DOHH2 (cell line): Measurements from ENCODE around the gene TLK2.
"Not testable (repeated sequence)": the region's sequence is repeated elsewhere in the genome, so short reads cannot be mapped to it uniquely, and the experiment has no call there.

Experiments used
- H3F3A ChIP-seq: fragments of 200-600 bp; sonication (generic), shearing (Covaris generic); 2 replicates; pipeline ENCODE4 v1.6.0; 2016; ENCODE audit warnings: antibody characterized with exemption, mild to moderate bottlenecking; ENCODE audit not compliant: control insufficient read depth, insufficient read depth
- H3K27ac ChIP-seq: fragments of 200-600 bp; sonication (generic); 2 replicates; pipeline ENCODE4 v1.5.1; 2014; ENCODE audit warnings: low read depth, mild to moderate bottlenecking, low read length, moderate library complexity
- H3K27me3 ChIP-seq: fragments of 200-600 bp; sonication (generic); 2 replicates; pipeline ENCODE4 v1.6.1; 2014; ENCODE audit warnings: mild to moderate bottlenecking, low read length, mixed read lengths; ENCODE audit not compliant: control insufficient read depth
- H3K36me3 ChIP-seq: fragments of 200-600 bp; sonication (generic); 2 replicates; pipeline ENCODE4 v1.6.1; 2014; ENCODE audit warnings: mild to moderate bottlenecking, low read length, moderate library complexity, mixed read lengths; ENCODE audit not compliant: control insufficient read depth
- H3K4me1 ChIP-seq: fragments of 200-600 bp; sonication (generic); 2 replicates; pipeline ENCODE4 v1.6.1; 2014; ENCODE audit warnings: mild to moderate bottlenecking, low read length, mixed read lengths; ENCODE audit not compliant: control insufficient read depth
- H3K4me2 ChIP-seq: fragments of 200-600 bp; sonication (generic); 2 replicates; pipeline ENCODE4 v1.6.0; 2014; ENCODE audit warnings: mild to moderate bottlenecking, low read length, moderate library complexity
- H3K4me3 ChIP-seq: fragments of 200-600 bp; sonication (generic); 2 replicates; pipeline ENCODE4 v1.5.1; 2014; ENCODE audit warnings: mild to moderate bottlenecking, low read length, mixed read lengths
- H3K79me2 ChIP-seq: fragments of 200-600 bp; sonication (generic); 2 replicates; pipeline ENCODE4 v1.6.1; 2014; ENCODE audit warnings: mild to moderate bottlenecking, low read length, mixed read lengths; ENCODE audit not compliant: control insufficient read depth
- H3K9me2 ChIP-seq: fragments of 200-600 bp; sonication (generic); replicated peaks from 2 replicates; pipeline ENCODE4 v1.6.1; 2014; ENCODE audit warnings: mild to moderate bottlenecking, low read length, mixed read lengths; ENCODE audit not compliant: control insufficient read depth
- H3K9me3 ChIP-seq: fragments of 200-600 bp; sonication (generic); 2 replicates; pipeline ENCODE4 v1.6.1; 2014; ENCODE audit warnings: antibody characterized with exemption, low read length, mixed read lengths; ENCODE audit not compliant: control insufficient read depth, insufficient read depth
- H4K20me1 ChIP-seq: fragments of 200-600 bp; sonication (generic); 2 replicates; pipeline ENCODE4 v1.6.0; 2014; ENCODE audit warnings: low read depth, mild to moderate bottlenecking, antibody characterized with exemption, low read length, moderate library complexity; ENCODE audit not compliant: control insufficient read depth, insufficient read depth
- EZH2phosphoT487 ChIP-seq: fragments of 200-600 bp; sonication (generic); IDR thresholded peaks from 2 replicates; pipeline ENCODE4 v1.6.1; 2017; ENCODE audit warnings: borderline replicate concordance, mild to moderate bottlenecking, antibody characterized with exemption, low read length, moderate library complexity, mixed read lengths
- TF ChIP-seq, protein P1 (sequence below): fragments of 200-600 bp; sonication (generic); IDR thresholded peaks from one replicate; pipeline ENCODE4 v1.5.1; 2014; ENCODE audit warnings: antibody characterized with exemption, mild to moderate bottlenecking, low read depth, low read length; ENCODE audit not compliant: poor library complexity, severe bottlenecking

Gene TLK2

GRCh38 chr17:62478424-62478879 lies at the start of gene TLK2:
TLK2 (plus strand) TSS chr17:62478825; CDS start chr17:62481126, 2,301 bp downstream.
- H3K9me3 ChIP-seq = no peaks in the 10 kb centered on the region
- peak within 1 kb of the TSS; percentile 88 for H3K4me3 ChIP-seq
- H3K79me2 ChIP-seq = peaks cover 71% of the 10 kb centered on the region
- H3K9me2 ChIP-seq = no peaks in the 10 kb centered on the region
- peaks cover 31% of the 10 kb centered on the region for H3K4me1 ChIP-seq
- no peaks in the 10 kb centered on the region for H3K27me3 ChIP-seq
- peak within 1 kb of the TSS; percentile 85 for H3K4me2 ChIP-seq
- TF ChIP-seq, protein P1, sequence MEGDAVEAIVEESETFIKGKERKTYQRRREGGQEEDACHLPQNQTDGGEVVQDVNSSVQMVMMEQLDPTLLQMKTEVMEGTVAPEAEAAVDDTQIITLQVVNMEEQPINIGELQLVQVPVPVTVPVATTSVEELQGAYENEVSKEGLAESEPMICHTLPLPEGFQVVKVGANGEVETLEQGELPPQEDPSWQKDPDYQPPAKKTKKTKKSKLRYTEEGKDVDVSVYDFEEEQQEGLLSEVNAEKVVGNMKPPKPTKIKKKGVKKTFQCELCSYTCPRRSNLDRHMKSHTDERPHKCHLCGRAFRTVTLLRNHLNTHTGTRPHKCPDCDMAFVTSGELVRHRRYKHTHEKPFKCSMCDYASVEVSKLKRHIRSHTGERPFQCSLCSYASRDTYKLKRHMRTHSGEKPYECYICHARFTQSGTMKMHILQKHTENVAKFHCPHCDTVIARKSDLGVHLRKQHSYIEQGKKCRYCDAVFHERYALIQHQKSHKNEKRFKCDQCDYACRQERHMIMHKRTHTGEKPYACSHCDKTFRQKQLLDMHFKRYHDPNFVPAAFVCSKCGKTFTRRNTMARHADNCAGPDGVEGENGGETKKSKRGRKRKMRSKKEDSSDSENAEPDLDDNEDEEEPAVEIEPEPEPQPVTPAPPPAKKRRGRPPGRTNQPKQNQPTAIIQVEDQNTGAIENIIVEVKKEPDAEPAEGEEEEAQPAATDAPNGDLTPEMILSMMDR = no peak
- TF ChIP-seq EZH2phosphoT487 = no peak
- no peaks in the 10 kb centered on the region for H3F3A ChIP-seq
- 0 out of 2 replicates have a peak, but pooled peaks cover 2% of the 10 kb centered on the region for H4K20me1 ChIP-seq
- peaks cover 42% of the 10 kb centered on the region for H3K36me3 ChIP-seq
- peak within 1 kb of the TSS; percentile 71 for H3K27ac ChIP-seq

DNA sequence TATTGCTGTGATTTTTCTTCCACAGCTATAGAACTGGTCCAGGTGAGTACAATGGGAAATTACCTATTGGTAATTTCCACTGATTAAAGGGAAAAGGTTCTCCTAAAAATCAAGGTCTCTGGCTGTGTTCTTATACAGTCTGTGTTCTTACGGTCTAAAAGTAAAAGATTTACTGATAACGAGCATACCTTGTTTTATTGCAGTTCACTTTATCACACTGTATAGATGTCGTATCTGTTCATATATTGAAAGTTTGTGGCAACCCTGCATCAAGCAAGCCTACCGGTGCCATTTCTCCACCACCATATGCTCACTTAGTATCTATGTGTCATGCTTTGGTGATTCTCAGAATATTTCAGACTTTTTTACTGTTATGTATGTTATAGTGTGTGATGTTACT lies 43.4 kb upstream of the TLK2 start:
- not testable (repeated sequence) for H3K27me3 ChIP-seq, H3K4me2 ChIP-seq, H3K4me3 ChIP-seq, H4K20me1 ChIP-seq, H3K4me1 ChIP-seq, H3K79me2 ChIP-seq, H3K9me3 ChIP-seq, H3K9me2 ChIP-seq, H3F3A ChIP-seq, H3K27ac ChIP-seq
- peaks cover 19% of the 10 kb centered on the region for H3K36me3 ChIP-seq

DNA sequence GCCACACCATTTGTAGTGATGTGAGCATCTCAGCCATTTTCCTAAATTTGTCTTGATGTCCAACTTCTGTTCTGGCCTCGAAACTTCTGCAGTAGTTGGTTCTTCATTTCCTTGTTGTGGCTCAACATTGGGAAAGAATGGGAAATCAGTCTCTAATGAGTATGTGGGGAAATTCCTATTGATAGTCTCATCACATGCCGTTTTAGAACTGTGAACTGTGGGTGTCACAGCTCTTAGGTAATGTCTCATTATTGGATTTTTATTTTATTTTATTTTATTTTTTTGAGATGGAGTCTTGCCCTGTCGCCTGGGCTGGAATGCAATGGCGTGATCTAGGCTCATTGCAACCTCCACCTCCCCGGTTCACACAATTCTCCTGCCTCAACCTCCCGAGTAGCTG lies 37.4 kb upstream of the TLK2 start:
- H3K79me2 ChIP-seq, H3K9me3 ChIP-seq, H3K4me3 ChIP-seq, H4K20me1 ChIP-seq, H3F3A ChIP-seq, H3K9me2 ChIP-seq, H3K27ac ChIP-seq, H3K4me2 ChIP-seq, H3K27me3 ChIP-seq, H3K4me1 ChIP-seq: not testable (repeated sequence)
- H3K36me3 ChIP-seq = peaks cover 32% of the 10 kb centered on the region

- Histone ChIP-seq H3K4me3 (no peak overlapping the region), H4K20me1 (no peaks in the 10 kb centered on the region), H3K79me2 (no peaks in the 10 kb centered on the region), H3K9me3 (no peaks in the 10 kb centered on the region), H3K27me3 (no peaks in the 10 kb centered on the region), H3K27ac (no peak overlapping the region), H3K4me2 (no peak overlapping the region), H3K36me3 (peaks cover 53% of the 10 kb centered on the region), H3K9me2 (no peaks in the 10 kb centered on the region), H3F3A (no peaks in the 10 kb centered on the region; the same call in 1 of the 2 replicates), H3K4me1 (no peaks in the 10 kb centered on the region)
- TF ChIP-seq, protein P1 = no peak
- TF ChIP-seq EZH2phosphoT487 = no peak
Measured at GRCh38 chr17:62444063-62444462, 34.6 kb upstream of the TLK2 start.

DNA sequence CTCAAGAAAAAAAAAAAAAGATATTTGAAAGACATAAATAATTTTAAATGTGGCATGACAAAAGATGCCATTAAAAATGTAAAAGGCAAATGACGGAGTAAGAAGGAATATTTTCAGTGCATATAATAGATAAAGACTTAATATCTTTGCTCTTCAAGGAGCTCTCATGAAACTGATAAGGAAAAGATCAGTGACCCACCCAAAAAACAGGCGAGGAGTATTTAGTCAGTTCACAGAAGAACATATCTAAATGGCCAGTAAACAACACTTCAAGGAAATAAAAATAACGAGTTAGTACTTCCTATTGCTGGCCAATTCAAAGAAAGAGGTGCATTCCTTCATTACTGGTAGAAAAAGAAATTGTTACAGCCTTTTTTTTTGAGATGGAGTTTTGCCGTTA lies 32.8 kb upstream of the TLK2 start:
- not testable (repeated sequence) for H4K20me1 ChIP-seq, H3K9me2 ChIP-seq, H3K4me1 ChIP-seq, H3K27ac ChIP-seq, H3K9me3 ChIP-seq, H3K4me3 ChIP-seq, H3K27me3 ChIP-seq, H3K79me2 ChIP-seq, H3K4me2 ChIP-seq, H3F3A ChIP-seq
- peaks cover 48% of the 10 kb centered on the region for H3K36me3 ChIP-seq

GRCh38 chr17:62452195-62452594 lies 26.4 kb upstream of the TLK2 start:
- H3K36me3 ChIP-seq = peaks cover 16% of the 10 kb centered on the region
- peak overlapping the region; percentile 68; the same call in 1 of the 2 replicates for H3K4me3 ChIP-seq
- peaks cover 57% of the 10 kb centered on the region for H3K4me1 ChIP-seq
- not testable (repeated sequence) for H3K27me3 ChIP-seq, H3K9me2 ChIP-seq, H4K20me1 ChIP-seq, H3K79me2 ChIP-seq, H3K9me3 ChIP-seq
- peaks cover 32% of the 10 kb centered on the region for H3F3A ChIP-seq
- peak overlapping the region; percentile 90 for H3K4me2 ChIP-seq
- peak overlapping the region; percentile 100 for H3K27ac ChIP-seq

- not testable (repeated sequence) for H3K36me3 ChIP-seq, H3K27me3 ChIP-seq, H4K20me1 ChIP-seq, H3K9me2 ChIP-seq, H3K79me2 ChIP-seq, H3K9me3 ChIP-seq
- H3K4me2 ChIP-seq = peak overlapping the region; percentile 90
- peak overlapping the region; percentile 100 for H3K27ac ChIP-seq
- H3K4me3 ChIP-seq = peak overlapping the region; percentile 68
- H3K4me1 ChIP-seq = peaks cover 65% of the 10 kb centered on the region
- peaks cover 32% of the 10 kb centered on the region for H3F3A ChIP-seq
Measured at GRCh38 chr17:62453041-62453440, 25.6 kb upstream of the TLK2 start.
